Hematopoietic multipotent progenitor cell treated with erythropoietin and hydrocortisone succinate and interleukin-3 and kit ligand, for 8 days (in vitro differentiated cells): ENCODE measurements around the gene TTC9B.
"Not testable (repeated sequence)": the region's sequence is repeated elsewhere in the genome, so short reads cannot be mapped to it uniquely, and the experiment has no call there.

Source experiments
- DNase-seq: peaks from one replicate; pipeline ENCODE4 v3.0.0-alpha.2; 2015

TTC9B gene

DNA sequence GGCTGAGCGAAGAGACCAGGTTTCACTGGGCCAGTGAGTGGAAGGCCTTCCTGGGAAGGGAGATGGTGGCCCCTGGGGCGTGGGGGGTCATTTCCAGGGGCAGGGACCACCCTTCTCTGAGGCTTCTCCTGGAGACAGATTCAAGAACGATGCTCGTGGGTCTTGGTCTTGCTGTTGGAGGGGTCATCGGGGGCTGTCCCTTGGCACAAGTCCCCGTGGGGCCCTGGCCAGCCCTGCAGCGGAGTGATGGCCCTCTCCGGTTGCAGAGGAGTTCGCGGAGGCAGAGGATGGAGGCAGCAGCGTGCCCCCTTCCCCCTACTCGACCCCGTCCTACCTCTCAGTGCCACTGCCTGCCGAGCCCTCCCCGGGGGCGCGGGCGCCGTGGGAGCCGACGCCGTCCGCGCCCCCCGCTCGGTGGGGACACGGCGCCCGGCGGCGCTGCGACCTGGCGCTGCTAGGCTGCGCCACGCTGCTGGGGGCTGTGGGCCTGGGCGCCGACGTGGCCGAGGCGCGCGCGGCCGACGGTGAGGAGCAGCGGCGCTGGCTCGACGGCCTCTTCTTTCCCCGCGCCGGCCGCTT, 4.8 kb downstream of the TTC9B start:
- no peak for DNase-seq

GRCh38 chr19:40210889-40211288, 7.3 kb downstream of the TTC9B start:
- no peak for DNase-seq

DNA sequence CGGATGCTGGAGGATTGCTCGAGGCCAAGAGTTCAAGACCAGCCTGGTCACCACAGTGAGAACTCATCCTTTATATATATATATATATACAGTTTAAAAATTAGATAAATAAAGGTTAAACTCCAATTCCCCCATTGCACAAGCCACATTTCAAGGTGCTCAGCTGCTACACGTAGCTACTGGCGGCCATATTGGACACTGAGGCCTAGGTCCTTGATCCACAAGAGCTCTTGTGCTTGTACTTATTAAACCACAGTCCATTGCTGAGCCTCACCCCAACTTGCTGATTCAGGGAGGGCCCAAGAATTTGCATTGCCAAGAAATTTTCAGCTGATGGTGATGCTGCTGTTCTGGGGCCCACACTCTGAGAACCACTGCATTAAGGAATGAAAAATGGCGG, 9.6 kb downstream of the TTC9B start:
- no peak for DNase-seq

DNA sequence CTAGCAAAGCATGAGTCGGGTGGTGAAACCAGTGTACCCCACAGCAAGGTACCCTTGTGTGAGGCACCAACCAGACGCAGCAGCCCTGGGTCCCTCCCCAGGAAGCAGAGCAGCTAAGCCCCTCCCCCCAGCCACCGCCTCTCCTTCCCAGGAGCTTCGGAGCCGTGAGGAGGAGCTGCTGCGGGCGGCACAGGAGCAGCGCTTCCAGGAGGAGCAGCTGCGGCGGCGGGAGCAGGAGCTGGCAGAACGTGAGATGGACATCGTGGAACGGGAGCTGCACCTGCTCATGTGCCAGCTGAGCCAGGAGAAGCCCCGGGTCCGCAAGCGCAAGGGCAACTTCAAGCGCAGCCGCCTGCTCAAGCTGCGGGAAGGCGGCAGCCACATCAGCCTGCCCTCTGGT, 12.4 kb downstream of the TTC9B start:
- no peak for DNase-seq

DNA sequence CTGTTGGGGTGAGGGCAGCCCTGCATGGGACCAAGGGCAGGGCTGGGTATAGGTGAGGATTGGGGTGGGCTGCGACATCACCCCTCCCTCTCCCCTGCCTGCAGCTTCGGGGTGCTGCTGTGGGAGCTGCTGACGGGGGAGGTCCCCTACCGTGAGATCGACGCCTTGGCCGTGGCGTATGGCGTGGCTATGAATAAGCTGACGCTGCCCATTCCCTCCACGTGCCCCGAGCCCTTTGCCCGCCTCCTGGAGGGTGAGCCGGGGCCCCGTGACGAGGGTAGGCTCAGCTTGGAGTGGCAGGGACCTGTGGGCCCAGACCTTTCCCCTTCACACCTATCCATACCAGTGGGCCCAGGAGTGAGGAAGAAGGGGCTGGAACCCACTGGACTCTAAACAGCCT, 13.8 kb downstream of the TTC9B start:
- DNase-seq: no peak

DNA sequence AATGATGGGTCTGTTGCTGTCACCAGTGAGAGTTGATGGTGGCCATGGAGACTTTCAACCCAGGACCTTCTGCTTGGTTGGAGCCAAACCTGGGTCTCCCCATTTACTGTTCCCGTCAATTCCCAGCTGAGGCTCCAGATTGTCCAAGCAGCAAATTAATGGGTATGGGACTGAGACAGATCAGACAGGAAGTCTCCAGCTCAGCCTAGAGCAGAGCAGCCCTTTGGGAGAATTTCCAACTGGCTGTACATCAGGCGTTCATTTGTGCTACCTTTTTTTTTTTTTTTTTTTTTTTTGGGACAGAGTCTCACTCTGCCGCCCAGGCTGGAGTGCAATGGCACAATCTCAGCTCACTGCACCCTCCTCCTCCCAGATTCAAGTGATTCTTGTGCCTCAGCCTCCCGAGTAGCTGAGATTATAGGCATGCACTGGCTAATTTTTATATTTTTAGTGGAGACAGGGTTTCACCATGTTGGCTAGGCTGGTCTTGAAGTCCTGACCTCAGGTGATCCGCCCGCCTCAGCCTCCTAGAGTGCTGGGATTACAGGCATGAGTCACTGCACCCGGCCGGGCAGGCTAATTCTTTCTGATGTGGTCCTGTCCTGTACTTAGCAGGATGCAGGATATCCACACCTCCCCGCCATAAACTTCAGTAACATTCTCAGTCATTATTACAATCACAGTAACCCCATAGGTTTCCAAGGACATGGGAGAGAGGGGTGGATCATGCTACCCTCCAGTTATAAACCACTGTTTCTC, 17.7 kb downstream of the TTC9B start:
- DNase-seq: no peak

DNA sequence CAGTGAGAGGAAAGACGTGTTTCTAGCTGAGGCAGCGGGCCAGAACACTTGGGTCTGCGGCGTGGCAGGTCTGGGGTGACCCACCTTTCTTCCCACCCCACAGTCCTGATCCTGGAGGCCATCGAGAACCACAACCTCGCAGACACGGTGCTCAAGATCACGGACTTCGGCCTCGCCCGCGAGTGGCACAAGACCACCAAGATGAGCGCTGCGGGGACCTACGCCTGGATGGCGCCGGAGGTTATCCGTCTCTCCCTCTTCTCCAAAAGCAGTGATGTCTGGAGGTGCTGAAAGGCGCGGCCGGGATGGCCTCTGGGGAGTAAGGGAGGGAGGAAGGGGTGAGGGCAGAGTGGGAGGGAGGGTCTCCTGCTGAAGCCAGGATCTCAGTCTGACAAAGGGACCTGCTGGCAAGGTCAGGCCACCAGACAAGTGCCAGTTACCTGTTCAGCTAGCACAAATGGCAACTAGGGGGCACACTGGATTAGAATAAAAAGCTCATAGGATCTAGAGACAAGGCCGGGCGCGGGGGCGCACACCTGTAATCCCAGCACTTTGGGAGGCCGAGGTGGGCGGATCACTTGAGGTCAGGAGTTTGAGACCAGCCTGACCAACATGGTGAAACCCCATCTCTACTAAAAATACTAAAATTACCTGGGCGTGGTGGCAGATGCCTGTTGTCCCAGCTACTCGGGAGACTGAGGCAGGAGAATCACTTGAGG, 19.8 kb downstream of the TTC9B start:
- no peak for DNase-seq

- no peak for DNase-seq
These were observed 24.7 kb downstream of the TTC9B start for GRCh38 chr19:40193587-40193849.

DNA sequence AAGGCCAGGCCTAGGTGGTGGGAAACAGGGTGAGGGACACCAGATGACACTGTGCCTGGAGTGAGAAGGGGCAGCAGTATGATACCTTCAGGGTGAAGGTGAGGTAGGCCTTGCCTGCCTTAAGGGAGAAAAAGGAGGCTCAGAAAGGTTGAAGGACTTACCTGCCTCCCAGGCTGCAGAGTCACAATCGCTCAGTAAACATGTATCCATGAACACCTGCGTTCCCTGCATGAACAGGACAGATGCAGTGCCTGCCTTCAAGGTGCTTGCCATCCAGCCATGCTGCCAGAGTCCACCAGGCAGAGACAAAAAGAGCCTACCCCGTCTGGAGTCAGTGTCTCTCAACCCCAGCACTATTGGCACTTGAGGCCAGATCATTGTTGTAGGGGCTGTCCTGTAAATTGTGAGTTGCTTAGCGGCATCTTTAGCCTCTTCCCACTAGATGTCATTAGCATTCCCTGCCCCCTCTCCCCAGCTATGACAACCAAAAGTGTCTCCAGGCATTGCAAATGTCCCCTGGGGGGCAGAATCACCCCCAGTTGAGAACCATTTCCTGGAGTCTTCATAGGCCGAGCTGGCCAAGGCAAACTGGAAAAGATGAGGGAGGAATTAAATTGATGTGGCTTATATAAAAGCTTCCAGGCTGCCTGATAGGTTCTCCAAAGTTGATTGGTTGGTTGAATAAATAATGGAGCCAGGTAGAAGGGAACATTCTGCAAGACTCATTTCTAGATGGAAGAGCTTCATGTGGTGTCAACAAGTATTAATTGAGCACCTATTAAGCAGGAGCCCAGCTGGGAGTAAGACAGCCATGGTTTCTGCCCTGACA, 25.2 kb downstream of the TTC9B start:
- no peak for DNase-seq

DNA sequence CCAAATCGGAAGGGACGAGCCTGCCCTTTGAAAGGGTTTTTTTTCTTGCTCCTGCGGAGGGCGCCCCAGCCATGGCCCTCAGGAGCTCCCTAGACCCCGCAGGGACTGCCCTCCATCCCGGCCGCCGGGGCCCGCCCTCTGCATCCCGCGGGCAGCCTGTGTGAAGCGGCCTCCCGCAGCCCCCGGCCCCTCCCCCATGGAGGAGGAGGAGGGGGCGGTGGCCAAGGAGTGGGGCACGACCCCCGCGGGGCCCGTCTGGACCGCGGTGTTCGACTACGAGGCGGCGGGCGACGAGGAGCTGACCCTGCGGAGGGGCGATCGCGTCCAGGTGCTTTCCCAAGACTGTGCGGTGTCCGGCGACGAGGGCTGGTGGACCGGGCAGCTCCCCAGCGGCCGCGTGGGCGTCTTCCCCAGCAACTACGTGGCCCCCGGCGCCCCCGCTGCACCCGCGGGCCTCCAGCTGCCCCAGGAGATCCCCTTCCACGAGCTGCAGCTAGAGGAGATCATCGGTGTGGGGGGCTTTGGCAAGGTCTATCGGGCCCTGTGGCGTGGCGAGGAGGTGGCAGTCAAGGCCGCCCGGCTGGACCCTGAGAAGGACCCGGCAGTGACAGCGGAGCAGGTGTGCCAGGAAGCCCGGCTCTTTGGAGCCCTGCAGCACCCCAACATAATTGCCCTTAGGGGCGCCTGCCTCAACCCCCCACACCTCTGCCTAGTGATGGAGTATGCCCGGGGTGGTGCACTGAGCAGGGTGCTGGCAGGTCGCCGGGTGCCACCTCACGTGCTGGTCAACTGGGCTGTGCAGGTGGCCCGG, 26.1 kb downstream of the TTC9B start:
- no peak for DNase-seq

DNA sequence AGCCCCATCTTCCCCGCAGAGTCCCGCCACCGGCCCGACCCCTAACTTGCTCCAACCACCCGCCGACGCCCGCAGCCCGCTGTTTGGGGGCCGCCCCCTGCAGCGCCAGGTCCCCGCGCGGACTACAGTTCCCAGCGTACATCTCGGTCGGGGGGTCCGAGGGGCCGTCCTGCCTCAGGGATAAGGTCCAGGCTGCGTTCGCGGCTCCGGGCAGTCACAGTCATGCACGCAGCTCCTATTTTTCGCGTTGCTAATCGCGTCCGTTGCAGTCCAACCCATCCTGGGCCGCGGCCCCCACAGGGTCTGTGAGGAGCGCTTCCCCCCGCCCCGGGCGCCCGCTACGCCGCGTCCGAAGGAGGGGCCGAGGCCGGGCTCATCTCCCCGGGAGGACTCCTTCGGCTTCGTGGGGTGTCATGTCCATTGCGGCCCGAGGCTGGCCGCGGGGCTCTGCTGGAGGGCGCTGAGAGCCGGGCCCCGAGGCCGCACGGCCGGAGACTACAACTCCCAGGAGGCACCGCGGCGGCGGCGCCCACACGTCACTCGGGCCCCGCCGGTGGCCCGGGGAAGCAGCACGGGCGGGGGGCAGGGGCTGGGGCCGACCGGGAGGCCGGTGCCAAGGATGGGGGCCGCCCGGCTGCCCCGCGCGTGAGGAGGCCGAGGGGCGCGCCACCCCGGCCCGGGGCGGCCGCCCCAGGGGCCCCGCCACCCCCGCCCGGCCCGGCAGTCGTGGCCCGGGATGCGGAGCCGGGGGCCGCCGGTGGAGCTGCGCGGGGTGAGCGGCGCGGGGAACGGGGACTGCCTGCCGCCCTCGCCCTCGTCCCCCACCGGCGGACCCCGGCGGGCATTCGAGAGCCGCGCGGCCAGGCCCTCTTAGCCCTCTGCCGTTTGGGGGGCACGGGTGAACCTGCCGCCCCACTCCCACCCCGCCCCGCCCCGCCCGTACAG, 27.0 kb downstream of the TTC9B start, which contains the start of gene MAP3K10:
Gene MAP3K10 (plus strand): TSS at position 536 of the 945 bp plus-strand sequence. CDS start 606 bp downstream, outside the sequence.
- peak; percentile 62 for DNase-seq

DNA sequence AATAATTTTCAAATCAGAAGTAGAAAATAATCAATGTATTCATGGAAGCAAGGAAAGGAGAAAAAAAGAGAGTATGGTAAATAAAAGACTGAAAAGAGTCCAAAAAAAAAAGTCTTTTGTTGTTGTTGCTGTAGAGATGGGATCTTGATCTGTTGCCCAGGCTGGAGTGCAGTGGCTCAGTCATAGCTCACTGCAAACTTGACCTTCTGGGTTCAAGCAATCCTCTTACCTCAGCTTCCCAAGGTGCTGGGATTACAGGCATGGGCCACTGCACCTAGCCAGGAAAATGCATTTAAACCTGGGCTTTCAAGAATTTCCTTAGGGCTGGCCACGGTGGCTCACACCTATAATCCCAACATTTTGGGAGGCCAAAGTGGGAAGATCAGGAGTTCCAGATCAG, 33.9 kb downstream of the TTC9B start:
- no peak for DNase-seq

- no peak for DNase-seq
These were observed 39.4 kb downstream of the TTC9B start for GRCh38 chr19:40178756-40179155.

DNA sequence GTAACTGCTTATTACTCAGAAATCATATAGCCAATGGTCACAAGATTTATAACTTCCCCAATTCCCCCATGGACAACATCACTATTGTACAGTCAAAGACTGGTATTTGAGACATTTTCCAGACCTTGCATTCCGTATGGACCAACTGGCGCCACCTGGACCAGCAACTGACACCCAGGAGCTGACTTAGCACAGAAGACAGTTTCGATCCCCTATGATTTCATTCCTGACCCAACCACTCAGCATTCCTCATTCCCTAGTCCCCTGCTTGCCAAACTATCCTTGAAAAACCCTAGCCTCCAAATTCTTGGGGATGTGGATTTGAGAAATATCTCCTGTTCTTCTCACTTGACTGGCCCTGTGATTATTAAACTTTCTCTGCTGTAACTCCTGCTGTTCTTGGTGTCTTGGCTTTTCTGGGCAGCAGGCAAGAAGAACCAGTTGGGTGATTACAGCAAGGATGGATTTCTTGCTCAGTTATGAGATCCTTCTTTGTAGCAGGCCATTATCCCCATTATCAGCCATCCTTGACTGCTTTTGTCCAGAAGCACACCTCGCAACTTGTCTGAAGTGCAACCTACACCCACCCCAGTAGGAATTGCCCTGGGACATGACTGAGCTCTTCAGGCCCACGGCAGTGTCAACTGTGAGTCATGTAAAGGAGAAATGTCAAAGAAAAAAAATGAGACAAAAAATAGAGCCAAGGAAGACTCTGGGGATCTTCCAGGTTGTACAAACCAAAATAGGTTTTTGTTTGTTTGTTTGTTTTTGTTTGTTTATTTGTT, 40.7 kb downstream of the TTC9B start:
- DNase-seq: no peak

DNA sequence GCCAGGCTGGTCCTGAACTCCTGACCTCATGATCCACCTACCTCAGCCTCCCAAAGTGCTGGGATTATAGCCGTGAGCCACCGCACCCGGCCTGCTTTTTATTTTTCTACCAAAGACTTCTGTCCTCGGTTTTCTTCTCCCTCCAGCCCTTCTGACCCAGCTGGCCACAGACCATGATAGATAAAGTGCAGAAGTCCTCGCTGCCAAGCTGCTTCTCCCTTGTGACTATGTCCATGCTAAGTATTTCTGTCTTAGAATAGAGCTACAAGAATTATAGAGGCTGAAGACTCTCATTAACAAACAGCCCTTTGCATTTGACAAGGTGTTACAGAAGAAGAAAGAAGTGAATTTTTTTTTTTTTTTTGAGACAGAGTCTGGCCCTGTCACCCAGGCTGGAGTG, 42.4 kb downstream of the TTC9B start:
- DNase-seq: no peak

DNA sequence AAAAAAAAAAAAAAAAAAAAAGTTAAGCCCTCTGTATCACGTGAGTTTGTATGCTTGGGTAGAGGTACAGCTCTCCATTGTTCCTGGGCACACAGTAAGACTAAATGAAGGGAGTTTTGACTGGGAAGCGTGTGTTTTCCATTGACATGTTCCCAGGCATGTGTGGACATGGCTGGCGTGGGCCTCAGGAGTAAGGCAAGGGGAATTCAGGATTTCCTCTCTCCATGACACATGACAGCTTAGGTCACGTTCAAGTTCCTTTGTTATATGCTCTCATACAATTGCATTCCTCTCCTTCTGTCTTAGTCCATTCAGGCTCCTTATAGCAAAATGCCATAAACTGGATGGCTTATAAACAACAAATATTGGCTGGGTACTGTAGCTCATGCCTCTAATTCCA, 44.1 kb downstream of the TTC9B start:
- no peak for DNase-seq

DNA sequence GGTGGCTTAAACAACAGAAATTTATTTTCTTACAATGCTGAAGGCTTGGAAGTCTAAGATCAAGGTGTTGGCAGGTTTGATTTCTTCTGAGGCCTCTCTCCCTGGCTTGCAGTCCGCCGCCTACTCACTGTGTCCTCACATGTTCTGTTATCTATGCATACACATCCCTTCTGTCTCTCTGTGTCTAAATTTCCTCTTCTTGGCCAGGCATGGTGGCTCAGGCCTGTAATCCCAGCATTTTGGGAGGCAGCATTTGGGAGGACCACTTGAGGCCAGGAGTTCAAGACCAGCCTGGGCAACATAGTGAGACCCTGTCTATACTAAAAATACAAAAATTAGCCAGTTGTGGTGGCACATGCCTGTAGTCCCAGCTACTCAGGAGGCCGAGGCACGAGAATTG, 46.9 kb downstream of the TTC9B start:
- not testable (repeated sequence) for DNase-seq

DNA sequence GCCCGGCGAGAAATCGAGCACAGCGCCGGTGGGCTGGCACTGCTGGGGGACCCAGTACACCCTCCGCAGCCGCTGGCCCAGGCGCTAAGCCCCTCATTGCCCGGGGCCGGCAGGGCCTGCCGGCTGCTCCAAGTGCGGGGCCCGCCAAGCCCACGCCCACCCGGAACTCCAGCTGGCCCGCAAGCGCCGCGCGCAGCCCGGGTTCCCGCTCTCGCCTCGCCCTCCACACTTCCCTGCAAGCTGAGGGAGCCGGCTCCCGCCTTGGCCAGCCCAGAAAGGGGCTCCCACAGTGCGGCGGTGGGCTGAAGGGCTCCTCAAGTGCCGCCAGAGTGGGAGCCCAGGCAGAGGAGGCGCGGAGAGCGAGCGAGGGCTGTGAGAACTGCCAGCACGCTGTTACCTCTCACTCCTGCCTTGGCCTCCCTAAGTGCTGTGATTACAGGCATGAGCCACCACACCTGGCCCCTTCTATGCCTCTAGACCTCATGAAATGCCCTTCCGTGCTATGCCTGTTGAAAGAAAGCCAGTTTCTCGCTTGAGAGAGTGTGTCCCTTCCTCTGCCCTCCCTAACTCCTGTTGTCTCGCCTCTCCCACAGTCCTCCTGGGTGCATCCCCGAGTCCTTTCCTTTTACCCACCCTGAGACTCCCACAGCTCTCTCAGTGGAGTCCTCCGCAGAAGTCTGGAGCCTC, 47.7 kb downstream of the TTC9B start:
- DNase-seq: not testable (repeated sequence)

GRCh38 chr19:40169482-40170302, 48.5 kb downstream of the TTC9B start:
- DNase-seq: not testable (repeated sequence)
